Astrocyte (in vitro differentiated cells and primary cell): ENCODE data around the gene HLA-A. TPM values are rescaled to one million over a fixed set of nuclear protein-coding genes. Genes with fewer than 3 reads are reported as not detected.

Source experiments
- DNase-seq: peaks from one replicate; pipeline ENCODE4 v3.0.0-alpha.2; 2010; ENCODE audit warnings: low read depth
- FAIRE-seq: peaks from 2 replicates; lab custom pipeline; 2011; peaks lifted over from hg19 to GRCh38; lab: Jason Lieb, UNC
- H2AFZ ChIP-seq: 2 replicates; pipeline ENCODE4 v1.6.0; 2012; ENCODE audit warnings: low read depth, low read length, inconsistent platforms
- H3K27ac ChIP-seq: 2 replicates; pipeline ENCODE4 v1.5.1; 2011; ENCODE audit warnings: low read depth, low read length, inconsistent platforms
- H3K27me3 ChIP-seq: 2 replicates; pipeline ENCODE4 v1.6.0; 2011; ENCODE audit warnings: low read length, inconsistent platforms; ENCODE audit not compliant: insufficient read depth
- H3K36me3 ChIP-seq: 2 replicates; pipeline ENCODE4 v1.5.1; 2011; ENCODE audit warnings: low read length, inconsistent platforms; ENCODE audit not compliant: insufficient read depth
- H3K4me1 ChIP-seq: 2 replicates; pipeline ENCODE4 v1.5.1; 2011; ENCODE audit warnings: low read length, inconsistent platforms; ENCODE audit not compliant: insufficient read depth
- H3K4me2 ChIP-seq: 2 replicates; pipeline ENCODE4 v1.6.0; 2012; ENCODE audit warnings: low read length, inconsistent platforms
- H3K4me3 ChIP-seq: 2 replicates; pipeline ENCODE4 v1.5.1; 2011; ENCODE audit warnings: low read depth, mild to moderate bottlenecking, low read length, inconsistent platforms; ENCODE audit not compliant: insufficient read depth
- H3K79me2 ChIP-seq: 2 replicates; pipeline ENCODE4 v1.6.0; 2012; ENCODE audit warnings: mild to moderate bottlenecking, low read length, inconsistent platforms; ENCODE audit not compliant: insufficient read depth
- H3K9ac ChIP-seq: 2 replicates; pipeline ENCODE4 v1.6.0; 2012; ENCODE audit warnings: mild to moderate bottlenecking, low read length, inconsistent platforms
- H3K9me3 ChIP-seq: 2 replicates; pipeline ENCODE4 v1.5.1; 2012; ENCODE audit warnings: low read depth, mild to moderate bottlenecking, low read length, inconsistent platforms; ENCODE audit not compliant: insufficient read depth
- H4K20me1 ChIP-seq: 2 replicates; pipeline ENCODE4 v1.6.0; 2012; ENCODE audit warnings: low read length, inconsistent platforms; ENCODE audit not compliant: insufficient read depth
- H3K27ac Mint-ChIP-seq: one replicate; pipeline ENCODE4 v1.8.0; 2021; ENCODE audit warnings: mild to moderate bottlenecking, mixed read lengths; ENCODE audit not compliant: unreplicated experiment
- H3K27me3 Mint-ChIP-seq: one replicate; pipeline ENCODE4 v1.8.0; 2021; ENCODE audit warnings: low read depth, mixed read lengths; ENCODE audit not compliant: unreplicated experiment
- H3K36me3 Mint-ChIP-seq: one replicate; pipeline ENCODE4 v1.8.0; 2021; ENCODE audit warnings: low read depth, mixed read lengths; ENCODE audit not compliant: unreplicated experiment
- H3K4me1 Mint-ChIP-seq: one replicate; pipeline ENCODE4 v1.8.0; 2021; ENCODE audit warnings: low read depth, mixed read lengths; ENCODE audit not compliant: unreplicated experiment
- H3K4me3 Mint-ChIP-seq: one replicate; pipeline ENCODE4 v1.8.0; 2021; ENCODE audit warnings: mild to moderate bottlenecking, moderate library complexity, mixed read lengths; ENCODE audit not compliant: unreplicated experiment
- H3K9me3 Mint-ChIP-seq: one replicate; pipeline ENCODE4 v1.8.0; 2021; ENCODE audit warnings: mild to moderate bottlenecking, mixed read lengths; ENCODE audit not compliant: unreplicated experiment
- CTCF ChIP-seq: IDR thresholded peaks from 2 replicates; pipeline ENCODE4 v1.5.1; 2011; ENCODE audit warnings: low read depth, mild to moderate bottlenecking, inconsistent platforms, low read length, moderate library complexity; ENCODE audit not compliant: insufficient read depth
- EZH2 ChIP-seq: IDR thresholded peaks from 2 replicates; pipeline ENCODE4 v1.6.1; 2012; ENCODE audit warnings: mild to moderate bottlenecking, low read length, inconsistent platforms; ENCODE audit not compliant: insufficient read depth
- total RNA-seq: library from RNA; stranded (reverse); gene quantifications from 2 replicates; pipeline ENCODE4 v1.2.1, GENCODE V29; 2021

Gene HLA-A
- total RNA-seq, 1 donor from 2014 or later, result 327 TPM

GRCh38 chr6:29955783-29956182 is 13.5 kb downstream of the HLA-A start:
- H3K36me3 ChIP-seq, result no peaks in the 10 kb centered on the region
- Mint-ChIP-seq H3K27me3 (peaks cover 15% of the 10 kb centered on the region), H3K4me3 (no peak overlapping the region), H3K27ac (no peak overlapping the region), H3K36me3 (no peaks in the 10 kb centered on the region), H3K4me1 (no peaks in the 10 kb centered on the region), H3K9me3 (peaks cover 14% of the 10 kb centered on the region)
- H3K79me2 ChIP-seq, result no peaks in the 10 kb centered on the region
- no peak for FAIRE-seq
- no peaks in the 10 kb centered on the region for H4K20me1 ChIP-seq
- no peak overlapping the region for H3K4me2 ChIP-seq
- no peak overlapping the region for H3K27ac ChIP-seq
- H3K9ac ChIP-seq, result no peak overlapping the region
- no peak for TF ChIP-seq EZH2
- no peak for TF ChIP-seq CTCF
- H2AFZ ChIP-seq, result no peak overlapping the region
- no peaks in the 10 kb centered on the region for H3K9me3 ChIP-seq
- H3K27me3 ChIP-seq, result no peaks in the 10 kb centered on the region
- DNase-seq, result no peak
- no peaks in the 10 kb centered on the region for H3K4me1 ChIP-seq
- H3K4me3 ChIP-seq, result no peak overlapping the region

GRCh38 chr6:29956518-29956917 is 14.2 kb downstream of the HLA-A start:
- H3K36me3 Mint-ChIP-seq, result no peaks in the 10 kb centered on the region

More at GRCh38 chr6:29956518-29956917, 14.2 kb downstream of the HLA-A start:
- peaks cover 14% of the 10 kb centered on the region for H3K9me3 Mint-ChIP-seq
- no peaks in the 10 kb centered on the region for H4K20me1 ChIP-seq
- no peak overlapping the region for H3K27ac Mint-ChIP-seq
- H3K27ac ChIP-seq, result no peak overlapping the region
- TF ChIP-seq EZH2 (no peak), CTCF (no peak)
- no peak for DNase-seq
- H3K4me3 Mint-ChIP-seq, result no peak overlapping the region
- H3K9me3 ChIP-seq, result no peaks in the 10 kb centered on the region
- no peak overlapping the region for H3K9ac ChIP-seq
- no peaks in the 10 kb centered on the region for H3K4me1 Mint-ChIP-seq
- H3K4me1 ChIP-seq, result no peaks in the 10 kb centered on the region
- peaks cover 15% of the 10 kb centered on the region for H3K27me3 Mint-ChIP-seq
- no peaks in the 10 kb centered on the region for H3K27me3 ChIP-seq
- H2AFZ ChIP-seq, result no peak overlapping the region
- H3K36me3 ChIP-seq, result no peaks in the 10 kb centered on the region
- H3K4me3 ChIP-seq, result no peak overlapping the region
- FAIRE-seq, result no peak
- H3K4me2 ChIP-seq, result no peak overlapping the region
- H3K79me2 ChIP-seq, result no peaks in the 10 kb centered on the region
